GM12873 (cell line): ENCODE data around the gene CDH23.

Experiments
- TF ChIP-seq, protein P1 (sequence below): IDR thresholded peaks from 2 replicates; pipeline ENCODE4 v1.5.1; 2012; ENCODE audit warnings: low read depth, mild to moderate bottlenecking, moderate library complexity, low read length, control low read depth; ENCODE audit not compliant: insufficient read depth; ENCODE audit errors: missing control alignments

CDH23 gene

DNA sequence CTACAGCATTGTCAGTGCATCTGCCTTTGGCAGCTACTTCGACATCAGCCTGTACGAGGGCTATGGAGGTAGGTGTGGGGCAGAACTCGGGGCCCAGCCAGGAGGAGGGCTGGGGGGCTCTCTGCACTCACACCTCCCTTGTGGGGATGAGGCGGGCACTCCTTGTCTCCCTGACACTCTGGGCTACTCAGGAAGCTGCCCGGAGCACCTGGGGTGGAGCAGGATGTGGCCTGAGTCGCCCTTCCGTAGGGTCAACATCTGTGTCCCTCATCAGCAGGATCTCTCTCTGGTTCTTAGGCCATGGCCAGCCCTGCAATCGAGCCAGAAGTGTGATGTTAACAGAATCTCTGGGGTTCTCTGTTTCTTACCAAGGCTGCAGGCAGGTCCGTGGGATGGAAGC is 282.7 kb downstream of the CDH23 start:
- TF ChIP-seq, protein P1, sequence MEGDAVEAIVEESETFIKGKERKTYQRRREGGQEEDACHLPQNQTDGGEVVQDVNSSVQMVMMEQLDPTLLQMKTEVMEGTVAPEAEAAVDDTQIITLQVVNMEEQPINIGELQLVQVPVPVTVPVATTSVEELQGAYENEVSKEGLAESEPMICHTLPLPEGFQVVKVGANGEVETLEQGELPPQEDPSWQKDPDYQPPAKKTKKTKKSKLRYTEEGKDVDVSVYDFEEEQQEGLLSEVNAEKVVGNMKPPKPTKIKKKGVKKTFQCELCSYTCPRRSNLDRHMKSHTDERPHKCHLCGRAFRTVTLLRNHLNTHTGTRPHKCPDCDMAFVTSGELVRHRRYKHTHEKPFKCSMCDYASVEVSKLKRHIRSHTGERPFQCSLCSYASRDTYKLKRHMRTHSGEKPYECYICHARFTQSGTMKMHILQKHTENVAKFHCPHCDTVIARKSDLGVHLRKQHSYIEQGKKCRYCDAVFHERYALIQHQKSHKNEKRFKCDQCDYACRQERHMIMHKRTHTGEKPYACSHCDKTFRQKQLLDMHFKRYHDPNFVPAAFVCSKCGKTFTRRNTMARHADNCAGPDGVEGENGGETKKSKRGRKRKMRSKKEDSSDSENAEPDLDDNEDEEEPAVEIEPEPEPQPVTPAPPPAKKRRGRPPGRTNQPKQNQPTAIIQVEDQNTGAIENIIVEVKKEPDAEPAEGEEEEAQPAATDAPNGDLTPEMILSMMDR = no peak

- TF ChIP-seq, protein P1 = no peak
Measured at GRCh38 chr10:71681977-71682376, 285.3 kb downstream of the CDH23 start.

- TF ChIP-seq, protein P1 = no peak
Measured at GRCh38 chr10:71683301-71683700, 286.6 kb downstream of the CDH23 start.

GRCh38 chr10:71684356-71685173 is 287.8 kb downstream of the CDH23 start:
- TF ChIP-seq, protein P1 = no peak

DNA sequence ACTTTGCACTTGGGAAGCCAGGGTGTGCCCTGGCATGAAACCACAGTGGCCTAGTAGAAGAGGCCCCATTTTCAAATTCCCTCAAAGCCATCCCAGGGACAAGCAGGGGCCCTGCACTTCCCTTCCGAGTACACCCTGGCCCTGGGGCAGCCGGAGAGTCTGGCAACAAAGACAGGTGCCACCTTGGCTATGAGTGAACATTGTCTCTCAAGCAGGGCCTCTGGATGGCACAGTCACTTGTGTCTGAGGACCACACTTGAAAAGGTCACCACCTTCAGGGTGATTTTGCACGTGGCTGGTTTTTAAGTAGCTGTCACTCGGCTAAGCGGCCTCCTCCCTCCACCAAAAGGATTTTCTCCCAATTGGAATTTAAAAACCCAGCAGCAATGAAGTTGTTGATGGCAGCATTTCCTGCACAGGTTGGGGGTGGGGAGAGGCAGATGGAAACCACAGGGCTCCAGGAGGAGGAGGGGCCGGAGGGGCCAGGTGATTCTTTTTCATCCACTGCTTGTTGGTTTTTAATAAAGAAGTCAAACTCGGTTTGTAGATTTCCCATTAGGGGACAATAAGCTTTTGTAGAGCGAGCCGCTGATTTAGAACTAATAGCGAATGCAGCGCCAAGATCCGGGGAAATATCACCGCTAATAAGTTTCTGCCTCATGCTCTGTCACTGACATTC is 289.0 kb downstream of the CDH23 start:
- TF ChIP-seq, protein P1 = no peak

DNA sequence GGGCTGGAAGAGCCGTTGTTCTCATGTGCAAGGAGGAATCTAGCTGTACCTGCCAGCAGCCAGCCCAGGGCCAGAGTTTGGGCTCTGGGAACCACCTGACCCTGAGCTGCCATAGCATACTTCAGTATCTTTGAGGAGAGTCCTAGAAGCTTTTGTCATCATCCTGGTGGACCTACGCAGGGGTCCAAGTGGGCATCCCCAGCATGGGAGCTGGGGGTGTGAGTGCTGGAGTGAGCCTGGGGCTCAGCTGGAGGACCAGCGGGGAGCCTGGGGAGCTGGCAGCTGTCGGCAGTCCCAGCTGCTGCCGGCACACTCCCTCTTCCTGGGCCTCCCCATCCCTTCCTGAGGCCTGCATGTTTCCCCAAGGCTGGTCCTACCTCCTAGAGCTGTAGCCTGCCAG is 290.4 kb downstream of the CDH23 start:
- TF ChIP-seq, protein P1 = no peak

DNA sequence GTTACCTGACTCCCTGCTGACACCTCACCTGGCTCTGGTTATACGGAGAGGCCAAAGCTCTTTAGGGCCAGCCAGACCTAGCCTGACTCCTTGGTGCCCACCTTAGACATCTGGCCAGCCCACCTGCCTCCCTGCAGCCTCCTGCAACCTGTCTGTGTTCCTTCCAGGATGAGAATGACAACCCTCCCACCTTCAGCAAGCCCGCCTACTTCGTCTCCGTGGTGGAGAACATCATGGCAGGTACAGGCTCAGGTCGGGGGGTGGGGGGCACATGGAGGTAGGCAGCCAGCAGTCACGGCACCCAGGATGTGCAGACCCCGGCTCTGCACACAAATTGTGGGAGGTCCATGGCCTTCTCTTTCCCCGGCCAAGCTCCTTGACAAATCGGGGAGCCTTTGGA is 290.8 kb downstream of the CDH23 start:
- TF ChIP-seq, protein P1 = no peak
